ENCODE data around the gene ZNF318.

The ZNF318 gene

DNA sequence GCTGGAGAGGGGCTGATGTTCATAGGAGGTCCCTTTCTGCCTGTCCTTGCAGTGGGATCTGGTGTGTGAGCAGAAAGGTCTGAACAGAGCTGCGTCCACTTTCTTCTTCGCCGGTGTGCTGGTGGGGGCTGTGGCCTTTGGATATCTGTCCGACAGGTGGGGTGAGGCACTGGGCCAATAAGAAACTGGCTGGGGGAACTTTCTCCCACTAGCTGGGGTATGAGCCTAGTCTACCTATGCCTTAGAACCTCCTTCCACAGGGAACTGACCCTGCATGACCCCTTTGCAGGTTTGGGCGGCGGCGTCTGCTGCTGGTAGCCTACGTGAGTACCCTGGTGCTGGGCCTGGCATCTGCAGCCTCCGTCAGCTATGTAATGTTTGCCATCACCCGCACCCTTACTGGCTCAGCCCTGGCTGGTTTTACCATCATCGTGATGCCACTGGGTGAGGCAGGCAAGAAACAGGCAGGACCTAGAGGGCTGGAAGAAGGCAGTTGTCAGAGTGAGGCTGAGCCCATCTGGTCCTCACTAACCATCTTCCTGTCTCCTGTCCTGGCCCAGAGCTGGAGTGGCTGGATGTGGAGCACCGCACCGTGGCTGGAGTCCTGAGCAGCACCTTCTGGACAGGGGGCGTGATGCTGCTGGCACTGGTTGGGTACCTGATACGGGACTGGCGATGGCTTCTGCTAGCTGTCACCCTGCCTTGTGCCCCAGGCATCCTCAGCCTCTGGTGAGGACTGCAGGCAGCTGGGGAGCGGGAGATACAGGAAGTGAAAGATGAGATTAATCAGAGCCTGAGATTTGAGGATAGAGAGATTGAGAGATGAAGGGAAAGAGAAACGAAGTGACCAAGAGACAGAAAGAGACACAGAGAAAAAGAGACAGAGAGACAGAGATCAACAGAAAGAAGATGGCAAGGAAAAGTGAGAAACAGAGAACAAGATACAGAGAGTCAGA is 69.8 kb downstream of the ZNF318 start:
- Histone ChIP-seq H3K4me3 (ENCODE audit: low read length in 2 of 2) (no peak overlapping the region), H3K27me3 (ENCODE audit: control insufficient read depth in 1 of 2, insufficient read depth in 2 of 2, low read length in 2 of 2) (peaks cover 23 to 24% of the 10 kb centered on the region in 2 donors), H3K9me3 (ENCODE audit: control insufficient read depth in 2 of 2, low read length in 2 of 2) (no peaks in the 10 kb centered on the region), H3K36me3 (ENCODE audit: control insufficient read depth in 2 of 2, insufficient read depth in 2 of 2, low read length in 2 of 2) (no peaks in the 10 kb centered on the region), H3K4me1 (ENCODE audit: control insufficient read depth, insufficient read depth, low read length) (no peaks in the 10 kb centered on the region), H3K27ac (ENCODE audit: low read length) (no peak overlapping the region), H3K9ac (ENCODE audit: low read length in 2 of 2) (no peak overlapping the region)

DNA sequence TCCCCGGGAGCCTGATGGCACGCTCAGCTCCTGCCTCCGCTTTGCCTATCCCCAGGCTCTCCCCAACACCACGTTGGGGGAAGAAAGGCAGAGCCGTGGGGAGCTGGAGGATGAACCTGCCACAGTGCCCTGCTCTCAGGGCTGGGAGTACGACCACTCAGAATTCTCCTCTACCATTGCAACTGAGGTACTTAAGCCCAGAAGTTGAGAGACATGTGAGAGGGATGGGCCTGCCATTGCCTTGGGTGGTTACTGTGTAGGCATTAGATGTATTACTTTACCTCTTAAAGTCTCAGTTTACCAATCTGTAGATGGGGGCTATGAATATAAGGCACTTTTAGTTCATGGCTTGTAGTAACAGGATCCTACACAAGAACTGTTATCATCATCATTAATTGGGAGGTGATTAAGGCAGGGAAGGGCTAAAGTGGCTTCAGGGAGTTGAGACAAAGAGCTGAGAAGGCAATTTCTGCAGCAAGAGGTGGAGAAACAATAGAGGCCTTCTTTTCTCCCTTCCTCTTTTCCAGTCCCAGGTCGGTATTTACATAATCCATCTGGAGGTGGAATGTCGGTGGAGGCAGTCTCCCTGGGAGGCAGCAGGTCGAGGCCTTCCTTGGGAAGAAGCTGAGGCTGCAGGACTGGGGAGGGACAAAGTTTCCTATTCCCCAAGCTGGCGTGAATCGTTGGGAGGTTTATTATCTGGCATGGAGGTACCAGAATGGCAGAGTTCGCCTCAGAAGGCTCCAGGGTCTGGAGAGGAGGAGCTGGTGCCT is 70.7 kb downstream of the ZNF318 start:
- Histone ChIP-seq H3K27ac (ENCODE audit: low read length) (no peak overlapping the region), H3K4me3 (ENCODE audit: low read length in 2 of 2) (no peak overlapping the region), H3K4me1 (ENCODE audit: control insufficient read depth, insufficient read depth, low read length) (no peaks in the 10 kb centered on the region), H3K36me3 (ENCODE audit: control insufficient read depth in 2 of 2, insufficient read depth in 2 of 2, low read length in 2 of 2) (no peaks in the 10 kb centered on the region), H3K9ac (ENCODE audit: low read length in 2 of 2) (no peak overlapping the region), H3K9me3 (ENCODE audit: control insufficient read depth in 2 of 2, low read length in 2 of 2) (no peaks in the 10 kb centered on the region), H3K27me3 (ENCODE audit: control insufficient read depth in 1 of 2, insufficient read depth in 2 of 2, low read length in 2 of 2) (peaks cover 23 to 24% of the 10 kb centered on the region in 2 donors)

DNA sequence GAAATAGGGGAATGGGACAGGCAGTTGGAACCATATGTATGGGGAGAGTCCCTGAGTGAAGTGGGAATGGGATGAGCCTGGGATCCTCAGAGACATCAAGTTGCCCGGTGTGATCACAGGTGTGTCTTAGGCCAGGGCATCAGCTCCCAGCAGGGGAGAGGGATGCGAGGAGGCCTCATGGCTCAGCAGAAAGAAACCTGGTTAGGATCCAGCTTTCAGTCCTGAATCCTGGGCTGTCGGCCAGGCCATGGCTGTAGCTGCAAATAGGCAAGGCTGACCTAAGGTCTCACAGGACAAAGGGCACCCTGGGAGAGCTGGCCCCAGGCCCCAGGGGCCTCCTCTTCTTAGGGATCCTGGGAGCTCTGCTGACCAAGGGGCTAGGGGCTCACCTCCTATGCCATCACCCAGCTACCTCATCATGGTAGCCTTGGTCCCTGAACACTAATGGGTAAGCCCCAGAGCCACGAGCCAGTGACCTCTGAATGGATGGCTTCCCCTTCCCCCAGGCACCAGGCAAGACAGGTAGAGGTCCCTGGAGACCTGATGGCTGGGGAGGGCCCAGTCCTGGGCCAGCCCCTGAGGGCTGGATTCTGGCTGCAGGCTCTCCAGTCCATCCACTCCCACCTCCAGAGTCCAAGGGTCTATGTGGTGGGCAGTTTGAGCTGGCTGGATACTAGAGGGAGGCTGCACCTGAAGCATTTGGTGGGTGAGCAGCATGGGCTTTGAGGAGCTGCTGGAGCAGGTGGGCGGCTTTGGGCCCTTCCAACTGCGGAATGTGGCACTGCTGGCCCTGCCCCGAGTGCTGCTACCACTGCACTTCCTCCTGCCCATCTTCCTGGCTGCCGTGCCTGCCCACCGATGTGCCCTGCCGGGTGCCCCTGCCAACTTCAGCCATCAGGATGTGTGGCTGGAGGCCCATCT is 71.5 kb downstream of the ZNF318 start, which contains the start of gene SLC22A7:
Gene SLC22A7 (plus strand): TSS at position 617 of the 921 bp plus-strand sequence. CDS start 99 bp downstream, at position 716.
- Histone ChIP-seq H3K9me3 (ENCODE audit: control insufficient read depth in 2 of 2, low read length in 2 of 2) (no peaks in the 10 kb centered on the region), H3K4me3 (ENCODE audit: low read length in 2 of 2) (no peak within 1 kb of the TSS), H3K27ac (ENCODE audit: low read length) (no peak within 1 kb of the TSS), H3K9ac (ENCODE audit: low read length in 2 of 2) (no peak within 1 kb of the TSS), H3K27me3 (ENCODE audit: control insufficient read depth in 1 of 2, insufficient read depth in 2 of 2, low read length in 2 of 2) (peaks cover 22 to 23% of the 10 kb centered on the region in 2 donors), H3K36me3 (ENCODE audit: control insufficient read depth in 2 of 2, insufficient read depth in 2 of 2, low read length in 2 of 2) (no peaks in the 10 kb centered on the region), H3K4me1 (ENCODE audit: control insufficient read depth, insufficient read depth, low read length) (no peaks in the 10 kb centered on the region)

DNA sequence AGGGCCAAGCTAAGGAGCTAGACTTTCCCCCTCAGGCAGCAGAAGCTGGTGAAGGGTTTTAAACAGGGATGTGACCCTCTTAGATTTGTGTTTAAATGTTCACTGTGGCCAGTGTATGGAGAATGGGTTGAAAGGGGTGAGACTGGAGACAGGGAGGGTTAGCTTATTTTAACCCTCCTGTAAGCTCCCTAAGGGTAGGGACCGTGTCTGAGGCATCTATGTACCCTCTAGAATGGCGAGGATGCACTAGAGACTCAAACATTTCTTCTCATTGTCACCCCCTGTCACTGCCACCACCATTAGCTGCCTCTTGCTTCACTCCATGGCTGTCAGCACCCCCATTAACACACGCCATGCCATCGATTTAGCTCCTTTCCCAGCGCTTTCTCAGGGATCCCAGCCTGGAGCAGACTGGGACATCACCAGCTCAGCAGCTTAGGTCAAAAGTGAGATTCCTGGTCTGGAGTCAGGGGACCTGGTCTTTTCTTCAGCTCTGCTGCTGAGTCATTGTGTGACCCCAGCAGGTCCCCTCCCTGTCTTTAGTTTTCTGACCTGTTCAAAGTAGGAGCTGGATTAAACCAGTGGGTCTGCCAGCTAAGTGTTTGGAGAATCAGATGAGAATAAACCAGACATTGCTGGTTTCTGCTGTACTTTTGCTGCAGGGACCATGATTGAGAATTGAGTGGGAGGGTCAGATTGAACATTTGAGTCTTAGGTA is 72.5 kb downstream of the ZNF318 start:
- Histone ChIP-seq H3K27ac (ENCODE audit: low read length) (no peak overlapping the region), H3K4me3 (ENCODE audit: low read length in 2 of 2) (no peak overlapping the region)

DNA sequence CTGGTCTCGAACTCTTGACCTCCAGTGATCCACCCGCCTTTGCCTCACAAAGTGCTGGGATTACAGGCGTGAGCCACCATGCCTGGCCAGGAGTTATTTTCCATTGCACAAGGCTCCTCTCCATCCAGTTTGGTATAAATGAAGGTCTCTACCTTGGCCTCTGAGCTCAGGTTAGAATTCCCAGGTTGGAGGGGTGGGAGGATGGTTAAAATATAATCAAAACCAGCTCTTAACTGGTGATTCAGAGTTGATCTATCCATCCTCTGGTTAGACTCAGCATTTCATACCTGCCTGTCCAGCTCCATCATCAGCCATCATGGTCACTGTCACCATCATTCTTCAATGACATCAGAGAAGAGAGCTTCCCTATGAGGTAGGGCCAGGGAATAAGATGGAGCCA is 74.0 kb downstream of the ZNF318 start:
- Histone ChIP-seq H3K27ac (ENCODE audit: low read length) (no peak overlapping the region), H3K4me1 (ENCODE audit: control insufficient read depth, insufficient read depth, low read length) (no peaks in the 10 kb centered on the region), H3K4me3 (ENCODE audit: low read length in 2 of 2) (no peak overlapping the region), H3K27me3 (ENCODE audit: control insufficient read depth in 1 of 2, insufficient read depth in 2 of 2, low read length in 2 of 2) (peaks cover 16 to 23% of the 10 kb centered on the region in 2 donors), H3K36me3 (ENCODE audit: control insufficient read depth in 2 of 2, insufficient read depth in 2 of 2, low read length in 2 of 2) (no peaks in the 10 kb centered on the region), H3K9ac (ENCODE audit: low read length in 2 of 2) (no peak overlapping the region), H3K9me3 (ENCODE audit: control insufficient read depth in 2 of 2, low read length in 2 of 2) (no peaks in the 10 kb centered on the region)

More for the DNA sequence above, 72.5 kb downstream of the ZNF318 start:
- Histone ChIP-seq H3K27me3 (ENCODE audit: control insufficient read depth in 1 of 2, insufficient read depth in 2 of 2, low read length in 2 of 2) (peaks cover 20 to 23% of the 10 kb centered on the region in 2 donors), H3K9me3 (ENCODE audit: control insufficient read depth in 2 of 2, low read length in 2 of 2) (no peaks in the 10 kb centered on the region), H3K36me3 (ENCODE audit: control insufficient read depth in 2 of 2, insufficient read depth in 2 of 2, low read length in 2 of 2) (no peaks in the 10 kb centered on the region), H3K9ac (ENCODE audit: low read length in 2 of 2) (no peak overlapping the region), H3K4me1 (ENCODE audit: control insufficient read depth, insufficient read depth, low read length) (no peaks in the 10 kb centered on the region)

DNA sequence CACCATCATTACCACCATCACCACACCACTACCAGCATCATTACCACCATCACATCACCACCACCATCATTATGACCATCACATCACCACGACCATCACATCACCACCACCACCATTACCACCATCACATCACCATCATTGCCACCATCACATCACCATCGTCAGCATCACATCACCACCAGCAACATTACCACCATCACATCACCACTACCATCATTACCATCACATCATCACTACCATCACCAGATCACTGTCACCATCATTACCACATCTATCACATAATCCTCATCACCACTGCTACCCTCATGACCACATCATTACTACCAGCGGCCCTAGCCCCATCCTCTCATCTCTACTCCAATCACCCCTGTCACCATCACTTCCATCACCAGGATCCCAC is 74.9 kb downstream of the ZNF318 start:
- Histone ChIP-seq H3K27me3 (ENCODE audit: control insufficient read depth in 1 of 2, insufficient read depth in 2 of 2, low read length in 2 of 2) (peaks cover 13 to 17% of the 10 kb centered on the region in 2 donors), H3K9me3 (ENCODE audit: control insufficient read depth in 2 of 2, low read length in 2 of 2) (no peaks in the 10 kb centered on the region), H3K4me1 (ENCODE audit: control insufficient read depth, insufficient read depth, low read length) (no peaks in the 10 kb centered on the region), H3K9ac (ENCODE audit: low read length in 2 of 2) (no peak overlapping the region), H3K4me3 (ENCODE audit: low read length in 2 of 2) (no peak overlapping the region), H3K36me3 (ENCODE audit: control insufficient read depth in 2 of 2, insufficient read depth in 2 of 2, low read length in 2 of 2) (no peaks in the 10 kb centered on the region), H3K27ac (ENCODE audit: low read length) (no peak overlapping the region)

DNA sequence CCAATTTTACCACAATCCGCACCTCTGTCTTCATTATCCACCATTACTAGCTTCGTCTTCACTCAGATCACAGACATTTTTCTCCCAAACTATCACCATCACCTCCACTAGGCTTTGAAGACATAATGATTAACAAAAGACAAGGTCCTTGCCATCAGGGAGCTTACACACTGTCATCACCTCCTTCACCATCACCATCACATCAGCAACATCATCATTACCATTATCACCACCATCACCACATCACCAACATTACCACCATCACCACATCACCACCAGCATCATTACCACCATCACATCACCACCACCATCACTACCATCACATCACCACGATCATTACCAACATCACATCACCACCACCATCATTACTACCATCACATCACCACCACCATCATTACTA is 75.7 kb downstream of the ZNF318 start:
- Histone ChIP-seq H3K9me3 (ENCODE audit: control insufficient read depth in 2 of 2, low read length in 2 of 2) (no peaks in the 10 kb centered on the region), H3K36me3 (ENCODE audit: control insufficient read depth in 2 of 2, insufficient read depth in 2 of 2, low read length in 2 of 2) (no peaks in the 10 kb centered on the region)

DNA sequence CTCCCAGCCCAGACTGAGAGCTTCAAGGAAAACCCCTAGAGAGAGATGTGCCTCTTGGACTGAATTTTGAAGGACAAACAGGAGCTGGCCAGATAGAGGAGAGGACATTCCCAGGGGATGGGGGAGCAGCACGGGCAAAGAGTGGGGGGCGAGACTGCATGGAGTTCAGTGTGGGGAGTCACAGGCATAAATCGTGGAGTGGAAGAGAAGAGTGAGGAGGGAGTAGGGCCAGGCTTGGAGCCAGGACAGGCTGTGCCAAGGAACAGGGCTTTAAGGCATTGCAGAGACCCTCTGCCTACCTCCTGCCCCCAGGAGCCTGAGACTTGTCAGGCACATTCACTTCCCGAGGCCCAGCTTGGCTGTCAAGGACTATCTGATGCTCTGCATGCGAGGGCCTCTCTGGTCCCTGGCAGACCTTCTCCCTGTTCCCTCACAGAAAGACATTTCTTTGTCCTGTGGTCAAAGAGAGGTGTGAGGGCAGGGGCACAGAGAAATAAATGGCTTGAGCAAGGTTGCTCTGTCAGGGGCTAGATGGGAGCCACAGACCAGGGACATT is 76.6 kb downstream of the ZNF318 start:
- no peaks in the 10 kb centered on the region for H3K36me3 ChIP-seq (ENCODE audit: control insufficient read depth in 2 of 2, insufficient read depth in 2 of 2, low read length in 2 of 2)
- peaks cover 2 to 4% of the 10 kb centered on the region in 2 donors for H3K27me3 ChIP-seq (ENCODE audit: control insufficient read depth in 1 of 2, insufficient read depth in 2 of 2, low read length in 2 of 2)
- no peaks in the 10 kb centered on the region for H3K9me3 ChIP-seq (ENCODE audit: control insufficient read depth in 2 of 2, low read length in 2 of 2)
- no peak overlapping the region for H3K4me3 ChIP-seq (ENCODE audit: low read length in 2 of 2)
- no peaks in the 10 kb centered on the region for H3K4me1 ChIP-seq (ENCODE audit: control insufficient read depth, insufficient read depth, low read length)
- no peak overlapping the region for H3K9ac ChIP-seq (ENCODE audit: low read length in 2 of 2)
- H3K27ac ChIP-seq (ENCODE audit: low read length): no peak overlapping the region

More for the DNA sequence above, 75.7 kb downstream of the ZNF318 start:
- Histone ChIP-seq H3K27ac (ENCODE audit: low read length) (no peak overlapping the region), H3K27me3 (ENCODE audit: control insufficient read depth in 1 of 2, insufficient read depth in 2 of 2, low read length in 2 of 2) (peaks cover 9 to 12% of the 10 kb centered on the region in 2 donors), H3K4me1 (ENCODE audit: control insufficient read depth, insufficient read depth, low read length) (no peaks in the 10 kb centered on the region), H3K4me3 (ENCODE audit: low read length in 2 of 2) (no peak overlapping the region), H3K9ac (ENCODE audit: low read length in 2 of 2) (no peak overlapping the region)

DNA sequence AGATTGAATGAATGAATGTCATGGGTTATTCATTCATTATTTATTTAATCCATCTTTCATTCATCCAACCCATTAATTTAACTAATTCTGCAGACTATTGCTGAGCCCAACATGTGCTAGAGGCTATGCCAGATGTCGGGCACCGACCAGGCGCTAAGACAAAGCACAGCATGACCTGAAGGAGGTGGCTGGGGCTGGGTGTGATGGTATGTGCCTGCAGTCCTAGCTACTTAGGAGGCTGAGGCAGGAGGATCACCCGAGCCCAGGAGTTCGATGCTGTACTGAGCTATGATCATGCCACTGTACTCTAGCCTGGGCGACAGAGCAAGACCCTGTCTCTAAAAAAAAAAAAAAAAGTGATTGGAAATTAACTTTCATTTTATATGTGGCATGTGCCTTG is 77.1 kb downstream of the ZNF318 start:
- H3K36me3 ChIP-seq (ENCODE audit: control insufficient read depth in 2 of 2, insufficient read depth in 2 of 2, low read length in 2 of 2): no peaks in the 10 kb centered on the region
- H3K4me1 ChIP-seq (ENCODE audit: control insufficient read depth, insufficient read depth, low read length): no peaks in the 10 kb centered on the region
- no peak overlapping the region for H3K4me3 ChIP-seq (ENCODE audit: low read length in 2 of 2)
- no peak overlapping the region for H3K27ac ChIP-seq (ENCODE audit: low read length)
- no peak overlapping the region for H3K9ac ChIP-seq (ENCODE audit: low read length in 2 of 2)
- no peaks in the 10 kb centered on the region for H3K9me3 ChIP-seq (ENCODE audit: control insufficient read depth in 2 of 2, low read length in 2 of 2)
- peaks cover 0 to 2% of the 10 kb centered on the region in 2 donors for H3K27me3 ChIP-seq (ENCODE audit: control insufficient read depth in 1 of 2, insufficient read depth in 2 of 2, low read length in 2 of 2)

Measured in stomach smooth muscle (tissue), 2 donors.